GM12873 (cell line): Measurements from ENCODE around the gene ZDHHC21.

Experiments used
- CTCF ChIP-seq: IDR thresholded peaks from 2 replicates; pipeline ENCODE4 v1.5.1; 2012; ENCODE audit warnings: low read depth, mild to moderate bottlenecking, moderate library complexity, low read length, control low read depth; ENCODE audit not compliant: insufficient read depth; ENCODE audit errors: missing control alignments

The ZDHHC21 gene

GRCh38 chr9:14719231-14719923, 26.1 kb upstream of the ZDHHC21 start:
- no peak for TF ChIP-seq CTCF

GRCh38 chr9:14715102-14715501, 21.9 kb upstream of the ZDHHC21 start:
- TF ChIP-seq CTCF = no peak

GRCh38 chr9:14713187-14713767, 20.0 kb upstream of the ZDHHC21 start:
- no peak for TF ChIP-seq CTCF

- TF ChIP-seq CTCF = no peak
Observed at GRCh38 chr9:14710804-14711203, 17.6 kb upstream of the ZDHHC21 start.

- no peak for TF ChIP-seq CTCF
Observed at GRCh38 chr9:14706530-14707140, 13.4 kb upstream of the ZDHHC21 start.

- no peak for TF ChIP-seq CTCF
Observed at GRCh38 chr9:14705079-14705478, 11.8 kb upstream of the ZDHHC21 start.

GRCh38 chr9:14704281-14704680, 11.0 kb upstream of the ZDHHC21 start:
- no peak for TF ChIP-seq CTCF
